Measurements from ENCODE around the gene OPA1. TPM values are rescaled to one million over a fixed set of nuclear protein-coding genes. Genes with fewer than 3 reads are reported as not detected.

The OPA1 gene
- total and polyA plus RNA-seq, 2 of the 13 experiments (the other 11 are each of a cell fraction or from before 2014, with no cell fraction given), result 26.7 to 78.5 TPM

GRCh38 chr3:193732391-193732790, 139.4 kb downstream of the OPA1 start (continued):
- TF ChIP-seq SALL1 (CRISPR knock-in tag; IDR thresholded peaks at IDR 0.05), result peak; percentile 77
- TF ChIP-seq, protein P1, sequence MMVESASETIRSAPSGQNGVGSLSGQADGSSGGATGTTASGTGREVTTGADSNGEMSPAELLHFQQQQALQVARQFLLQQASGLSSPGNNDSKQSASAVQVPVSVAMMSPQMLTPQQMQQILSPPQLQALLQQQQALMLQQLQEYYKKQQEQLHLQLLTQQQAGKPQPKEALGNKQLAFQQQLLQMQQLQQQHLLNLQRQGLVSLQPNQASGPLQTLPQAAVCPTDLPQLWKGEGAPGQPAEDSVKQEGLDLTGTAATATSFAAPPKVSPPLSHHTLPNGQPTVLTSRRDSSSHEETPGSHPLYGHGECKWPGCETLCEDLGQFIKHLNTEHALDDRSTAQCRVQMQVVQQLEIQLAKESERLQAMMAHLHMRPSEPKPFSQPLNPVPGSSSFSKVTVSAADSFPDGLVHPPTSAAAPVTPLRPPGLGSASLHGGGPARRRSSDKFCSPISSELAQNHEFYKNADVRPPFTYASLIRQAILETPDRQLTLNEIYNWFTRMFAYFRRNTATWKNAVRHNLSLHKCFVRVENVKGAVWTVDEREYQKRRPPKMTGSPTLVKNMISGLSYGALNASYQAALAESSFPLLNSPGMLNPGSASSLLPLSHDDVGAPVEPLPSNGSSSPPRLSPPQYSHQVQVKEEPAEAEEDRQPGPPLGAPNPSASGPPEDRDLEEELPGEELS (CRISPR knock-in tag; IDR thresholded peaks at IDR 0.05), result no peak
- TF ChIP-seq EZH2 (conservative IDR thresholded peaks at IDR 0.05; ENCODE audit: low read depth, low read length), result no peak
- no peak for TF ChIP-seq ZNF547 (CRISPR knock-in tag; IDR thresholded peaks at IDR 0.05)
- TF ChIP-seq SOX5 (CRISPR knock-in tag; IDR thresholded peaks at IDR 0.05; ENCODE audit: borderline replicate concordance), result peak; percentile 72
- no peak for TF ChIP-seq HNRNPLL (IDR thresholded peaks at IDR 0.05; ENCODE audit: low read depth, low read length, poor library complexity, severe bottlenecking)
- TF ChIP-seq ZBTB8A (CRISPR knock-in tag; IDR thresholded peaks at IDR 0.05; ENCODE audit: borderline replicate concordance, low read depth), result no peak
- peak; percentile 54; the same call in 1 of the 3 replicates for TF ChIP-seq MXI1 (IDR thresholded peaks at IDR 0.05; ENCODE audit: borderline replicate concordance, low read depth, low read length)
- no peak for TF ChIP-seq ZNF674 (CRISPR knock-in tag; IDR thresholded peaks at IDR 0.05; ENCODE audit: low read depth)
- no peak for TF ChIP-seq ZNF713 (CRISPR knock-in tag; IDR thresholded peaks at IDR 0.05)
- no peak for TF ChIP-seq ZNF577 (CRISPR knock-in tag; IDR thresholded peaks at IDR 0.05; ENCODE audit: borderline replicate concordance, low read depth)
- TF ChIP-seq, protein P2, sequence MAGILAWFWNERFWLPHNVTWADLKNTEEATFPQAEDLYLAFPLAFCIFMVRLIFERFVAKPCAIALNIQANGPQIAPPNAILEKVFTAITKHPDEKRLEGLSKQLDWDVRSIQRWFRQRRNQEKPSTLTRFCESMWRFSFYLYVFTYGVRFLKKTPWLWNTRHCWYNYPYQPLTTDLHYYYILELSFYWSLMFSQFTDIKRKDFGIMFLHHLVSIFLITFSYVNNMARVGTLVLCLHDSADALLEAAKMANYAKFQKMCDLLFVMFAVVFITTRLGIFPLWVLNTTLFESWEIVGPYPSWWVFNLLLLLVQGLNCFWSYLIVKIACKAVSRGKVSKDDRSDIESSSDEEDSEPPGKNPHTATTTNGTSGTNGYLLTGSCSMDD (CRISPR knock-in tag; IDR thresholded peaks at IDR 0.05), result no peak
- TF ChIP-seq NAIF1 (CRISPR knock-in tag; IDR thresholded peaks at IDR 0.05; ENCODE audit: borderline replicate concordance), result no peak
- peak; percentile 39; the same call in 1 of the 2 replicates for TF ChIP-seq ZMYM4 (CRISPR knock-in tag; IDR thresholded peaks at IDR 0.05)
- peak; percentile 83 for TF ChIP-seq ZFX (CRISPR knock-in tag; IDR thresholded peaks at IDR 0.05; ENCODE audit: low read depth)
- TF ChIP-seq HNRNPL (IDR thresholded peaks at IDR 0.05; ENCODE audit: low read depth, low read length), result no peak
- no peak for TF ChIP-seq SMAD3 (CRISPR knock-in tag; IDR thresholded peaks at IDR 0.05)
- no peak for TF ChIP-seq RBM22 (optimal IDR thresholded peaks at IDR 0.05; ENCODE audit: low read length)
- no peak for TF ChIP-seq CEBPB (IDR thresholded peaks at IDR 0.05; ENCODE audit: borderline replicate concordance, low read depth, low read length)
- TF ChIP-seq REXO4 (CRISPR knock-in tag; IDR thresholded peaks at IDR 0.05; ENCODE audit: borderline replicate concordance), result no peak
- no peak for TF ChIP-seq ZNF691 (CRISPR knock-in tag; IDR thresholded peaks at IDR 0.05; ENCODE audit: borderline replicate concordance, low read depth)
- TF ChIP-seq TFE3 (CRISPR knock-in tag; IDR thresholded peaks at IDR 0.05), result peak; percentile 58; the same call in 1 of the 2 replicates
- TF ChIP-seq SP1 (IDR thresholded peaks at IDR 0.05), result no peak
- TF ChIP-seq SP1 (CRISPR knock-in tag; IDR thresholded peaks at IDR 0.05), result no peak
- TF ChIP-seq POLR2AphosphoS2 (IDR thresholded peaks at IDR 0.05; ENCODE audit: low read depth, low read length), result no peak
- no peak for TF ChIP-seq POLR2A (IDR thresholded peaks at IDR 0.05; ENCODE audit: insufficient read depth in 1 of 2, low read depth in 2 of 2, low read length in 2 of 2)
- no peak for TF ChIP-seq ZNF550 (CRISPR knock-in tag; IDR thresholded peaks at IDR 0.05; ENCODE audit: borderline replicate concordance)
- TF ChIP-seq ZNF724P (CRISPR knock-in tag; IDR thresholded peaks at IDR 0.05; ENCODE audit: borderline replicate concordance), result no peak
- peak; percentile 77 for TF ChIP-seq RARA (CRISPR knock-in tag; IDR thresholded peaks at IDR 0.05)
